Astrocyte of the spinal cord (primary cell): ENCODE data around the gene CLIC6.

Experiments
- DNase-seq: peaks from one replicate; pipeline ENCODE4 v3.0.0; 2011; ENCODE audit warnings: low read depth, low spot score
- H3K4me3 ChIP-seq: 2 replicates; pipeline ENCODE4 v1.5.1; 2011; ENCODE audit warnings: low read depth, mild to moderate bottlenecking, low read length, moderate library complexity
- in situ Hi-C: cut with HindIII; loops from 2 replicates; pipeline ENCODE4 v1.10.0; 2017; ENCODE audit warnings: low sequenced_read_pairs
- TF ChIP-seq, protein P1 (sequence below): IDR thresholded peaks from 2 replicates; pipeline ENCODE4 v1.5.1; 2012; ENCODE audit warnings: low read depth, mild to moderate bottlenecking, low read length, inconsistent platforms

CLIC6 gene

DNA sequence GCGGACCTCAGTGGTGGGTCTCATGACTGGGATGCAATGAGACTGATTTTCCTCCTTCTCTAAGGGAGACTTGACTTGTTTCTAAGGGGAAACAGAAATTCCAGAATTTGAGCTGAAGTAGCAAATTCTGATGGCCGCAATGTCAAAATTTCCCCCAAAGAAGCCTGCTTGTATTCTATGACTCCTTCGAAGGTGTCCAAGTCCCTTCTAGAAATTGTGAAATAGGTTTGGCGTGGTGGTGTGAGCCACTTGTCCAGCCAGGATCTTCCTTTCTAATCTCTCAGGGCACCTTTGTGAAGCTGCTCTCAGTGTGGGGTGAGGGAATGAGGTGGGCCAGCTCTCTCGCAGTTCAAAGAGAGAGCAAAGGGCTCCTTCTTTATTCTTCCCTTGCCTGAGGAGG lies 19.9 kb downstream of the CLIC6 start:
- in situ Hi-C loops, result no loop called here
- H3K4me3 ChIP-seq, result no peak overlapping the region
- DNase-seq, result no peak
- TF ChIP-seq, protein P1, sequence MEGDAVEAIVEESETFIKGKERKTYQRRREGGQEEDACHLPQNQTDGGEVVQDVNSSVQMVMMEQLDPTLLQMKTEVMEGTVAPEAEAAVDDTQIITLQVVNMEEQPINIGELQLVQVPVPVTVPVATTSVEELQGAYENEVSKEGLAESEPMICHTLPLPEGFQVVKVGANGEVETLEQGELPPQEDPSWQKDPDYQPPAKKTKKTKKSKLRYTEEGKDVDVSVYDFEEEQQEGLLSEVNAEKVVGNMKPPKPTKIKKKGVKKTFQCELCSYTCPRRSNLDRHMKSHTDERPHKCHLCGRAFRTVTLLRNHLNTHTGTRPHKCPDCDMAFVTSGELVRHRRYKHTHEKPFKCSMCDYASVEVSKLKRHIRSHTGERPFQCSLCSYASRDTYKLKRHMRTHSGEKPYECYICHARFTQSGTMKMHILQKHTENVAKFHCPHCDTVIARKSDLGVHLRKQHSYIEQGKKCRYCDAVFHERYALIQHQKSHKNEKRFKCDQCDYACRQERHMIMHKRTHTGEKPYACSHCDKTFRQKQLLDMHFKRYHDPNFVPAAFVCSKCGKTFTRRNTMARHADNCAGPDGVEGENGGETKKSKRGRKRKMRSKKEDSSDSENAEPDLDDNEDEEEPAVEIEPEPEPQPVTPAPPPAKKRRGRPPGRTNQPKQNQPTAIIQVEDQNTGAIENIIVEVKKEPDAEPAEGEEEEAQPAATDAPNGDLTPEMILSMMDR, result no peak

DNA sequence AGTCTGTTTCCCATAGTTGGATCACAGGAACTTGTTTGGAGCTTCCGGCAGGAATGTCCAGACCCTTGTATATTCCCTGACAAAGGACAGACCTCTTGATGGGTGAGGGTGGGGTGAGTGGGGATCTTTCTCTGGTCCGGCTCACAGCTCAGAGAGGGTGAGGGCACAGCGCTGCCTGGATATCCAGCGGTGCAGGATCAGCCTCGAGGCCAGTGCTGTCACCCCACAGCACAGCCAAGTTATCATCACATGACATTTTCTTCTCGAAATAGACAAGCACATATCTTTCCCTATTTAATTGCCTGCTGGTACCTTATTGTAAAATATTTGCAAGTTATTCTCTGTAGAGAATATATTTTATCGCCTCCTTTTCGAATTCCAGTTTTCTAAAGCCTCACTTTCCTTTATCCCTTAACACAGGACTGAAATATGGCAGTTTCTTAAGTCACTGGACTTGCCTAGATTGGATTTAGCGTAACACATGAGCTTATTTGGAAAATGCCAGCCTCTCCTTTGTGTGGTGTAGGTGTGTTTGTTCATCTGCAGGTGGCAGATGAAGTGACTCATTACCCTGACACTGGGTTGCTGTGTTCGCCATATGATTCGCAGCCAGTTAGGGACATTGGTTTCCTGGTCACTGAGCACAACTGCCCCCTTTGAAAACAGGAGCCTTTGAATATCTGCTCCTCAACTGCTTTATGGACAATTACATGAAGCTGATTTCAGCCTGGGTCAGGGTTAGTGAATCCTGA lies 21.4 kb downstream of the CLIC6 start:
- TF ChIP-seq, protein P1, result no peak
- no peak for DNase-seq
- no peak overlapping the region for H3K4me3 ChIP-seq
- in situ Hi-C loops, result no loop called here

DNA sequence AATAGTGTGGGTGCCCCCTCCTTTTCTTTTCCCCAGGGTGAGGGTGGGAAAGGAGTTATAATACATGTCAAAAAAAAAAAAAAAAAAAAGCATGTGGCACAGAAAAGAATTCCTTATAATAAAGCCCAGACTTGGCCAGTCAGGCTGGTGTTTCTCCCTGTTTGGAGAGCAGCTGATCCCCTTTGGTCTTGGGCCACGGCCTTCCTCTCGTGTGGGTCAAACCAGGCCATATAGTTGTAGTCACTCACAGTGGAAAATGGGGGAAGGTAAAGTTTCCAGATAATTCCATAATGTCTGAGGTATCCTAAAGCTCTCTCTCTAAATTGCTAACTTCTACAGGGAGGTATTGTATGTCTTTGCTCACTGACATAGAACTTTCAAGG lies 22.0 kb downstream of the CLIC6 start:
- no peak overlapping the region for H3K4me3 ChIP-seq
- TF ChIP-seq, protein P1, result no peak
- in situ Hi-C loops, result no loop called here

DNA sequence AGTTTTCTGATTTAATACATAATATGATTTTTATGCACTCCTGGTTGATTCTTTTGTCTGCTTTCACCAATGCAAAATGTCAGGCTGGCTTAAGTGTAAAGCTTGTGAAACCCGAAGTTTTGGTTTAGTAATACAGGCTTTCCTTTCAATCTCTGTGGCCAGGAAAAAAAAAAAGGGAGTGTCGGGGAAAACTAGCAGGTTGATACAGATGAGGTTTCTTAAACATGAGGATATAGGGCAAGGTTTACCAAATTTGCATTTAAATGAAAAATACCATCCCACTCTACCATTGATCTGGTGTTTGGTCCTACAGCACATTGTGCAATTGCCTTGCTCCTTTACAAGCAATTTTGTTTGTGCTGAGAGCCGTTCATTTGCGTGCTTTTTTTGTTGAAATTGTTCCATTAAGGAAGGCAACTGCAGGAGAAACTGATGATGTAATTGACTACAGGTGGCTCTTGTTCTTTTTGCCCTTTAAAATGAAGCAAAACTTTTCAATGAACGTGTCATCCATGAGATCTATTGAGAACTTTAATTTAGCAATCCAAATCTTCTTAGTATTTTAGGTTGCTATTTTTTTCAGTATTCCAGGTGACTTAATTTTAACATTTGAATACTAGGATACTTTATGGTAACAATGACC lies 22.7 kb downstream of the CLIC6 start:
- DNase-seq, result no peak
- in situ Hi-C loops, result no loop called here
- TF ChIP-seq, protein P1, result no peak
- H3K4me3 ChIP-seq, result no peak overlapping the region

More for the DNA sequence above, 22.0 kb downstream of the CLIC6 start:
- no peak for DNase-seq

DNA sequence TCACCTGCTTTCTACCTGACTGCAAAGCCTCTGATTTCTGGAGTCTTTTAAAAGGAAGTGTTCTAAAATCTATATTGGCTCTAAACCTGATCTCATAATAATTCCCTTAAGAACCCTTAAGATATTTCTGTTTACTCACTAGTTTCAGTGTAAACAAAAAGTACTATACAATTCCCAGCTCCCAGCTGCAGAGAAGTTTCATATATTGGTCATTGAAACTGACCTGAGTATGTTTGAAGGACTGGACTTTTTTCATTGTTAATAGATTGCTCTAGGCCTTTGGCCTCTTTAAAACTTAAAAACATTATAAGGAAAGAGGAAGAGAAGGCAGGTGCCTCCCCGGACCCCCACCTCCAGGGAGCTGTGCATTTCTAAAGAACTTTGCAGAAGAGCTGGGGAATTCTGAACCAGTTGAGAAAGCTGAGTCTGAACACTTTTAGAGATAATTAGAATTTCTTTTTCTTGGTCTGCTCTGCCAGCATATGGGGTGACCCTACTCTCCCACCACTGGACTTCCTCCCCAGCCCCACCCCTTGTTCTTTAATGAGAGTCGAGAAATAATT lies 23.7 kb downstream of the CLIC6 start:
- H3K4me3 ChIP-seq, result no peak overlapping the region
- no peak for DNase-seq
- in situ Hi-C loops, result no loop called here
- TF ChIP-seq, protein P1, result no peak

DNA sequence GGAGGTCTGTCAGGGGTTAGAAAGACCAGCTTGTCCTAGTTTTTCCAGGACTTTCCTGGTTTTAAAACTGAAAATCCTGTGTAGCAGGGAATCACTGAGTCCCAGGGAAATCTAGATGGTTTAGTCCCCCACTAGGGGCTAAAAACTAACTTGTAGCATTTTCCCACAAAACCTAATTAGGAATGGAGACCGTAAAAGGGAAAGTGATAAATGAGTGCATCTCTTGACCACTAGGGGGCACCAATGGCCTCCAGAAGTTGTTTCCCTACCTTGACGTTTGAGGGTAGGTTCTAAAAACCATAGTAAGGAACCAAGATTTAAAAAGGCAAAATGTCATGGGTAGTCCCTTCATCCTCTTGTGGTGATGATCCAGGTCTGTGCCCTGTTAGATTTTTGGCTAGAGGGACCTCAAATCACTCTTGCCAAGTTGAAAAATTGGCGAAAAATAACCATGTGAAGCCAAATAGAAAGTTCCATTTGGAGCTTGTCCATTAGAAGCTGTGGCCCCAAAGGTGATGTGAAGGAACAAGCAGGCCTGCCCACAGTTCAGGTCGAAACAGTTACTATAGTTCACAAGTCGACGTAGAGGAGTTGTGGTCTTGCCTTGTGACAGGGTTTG lies 24.5 kb downstream of the CLIC6 start:
- H3K4me3 ChIP-seq, result no peak overlapping the region
- TF ChIP-seq, protein P1, result peak; percentile 75
- DNase-seq, result peak; percentile 55
- in situ Hi-C loops, result no loop called here
